GM10266 (cell line): Measurements from ENCODE around the gene FAM181A.

Experiments used
- DNase-seq: peaks from one replicate; pipeline ENCODE4 v3.0.0; 2012; ENCODE audit errors: extremely low spot score
- CTCF ChIP-seq: IDR thresholded peaks from 2 replicates; pipeline ENCODE4 v1.5.1; 2012; ENCODE audit warnings: mild to moderate bottlenecking, low read depth; ENCODE audit not compliant: control insufficient read depth, insufficient read depth; ENCODE audit errors: missing control alignments

The FAM181A gene

GRCh38 chr14:93965287-93965821 is 38.2 kb downstream of the FAM181A start:
- TF ChIP-seq CTCF = no peak
- no peak for DNase-seq

GRCh38 chr14:93965946-93966474 is 38.9 kb downstream of the FAM181A start:
- DNase-seq = no peak
- no peak for TF ChIP-seq CTCF

- no peak for TF ChIP-seq CTCF
- peak; percentile 76 for DNase-seq
These were observed 40.6 kb downstream of the FAM181A start for GRCh38 chr14:93967637-93968250.

- no peak for TF ChIP-seq CTCF
- no peak for DNase-seq
These were observed 42.1 kb downstream of the FAM181A start for GRCh38 chr14:93969082-93969828.

- TF ChIP-seq CTCF = peak; percentile 55
- no peak for DNase-seq
These were observed 43.4 kb downstream of the FAM181A start for GRCh38 chr14:93970585-93970964.

- DNase-seq = peak; percentile 59
These were observed 44.0 kb downstream of the FAM181A start for GRCh38 chr14:93970965-93971634.

More at GRCh38 chr14:93970965-93971634, 44.0 kb downstream of the FAM181A start:
- TF ChIP-seq CTCF = no peak
